AG04449 (cell line): Measurements from ENCODE around the gene PIH1D1.

Source experiments
- CTCF ChIA-PET: fragments of 350-600 bp; formaldehyde crosslinking; extraction: SDS; loops from one replicate; lab custom pipeline; 2021; ENCODE audit warnings: antibody characterized with exemption; lab: Yijun Ruan, JAX
- POLR2A ChIA-PET: fragments of 400-600, 350-600 bp; formaldehyde crosslinking; extraction: SDS; loops from one replicate; lab custom pipeline; 2020; ENCODE audit warnings: antibody characterized with exemption, inconsistent platforms; lab: Yijun Ruan, JAX
- DNase-seq: peaks from one replicate; pipeline ENCODE4 v3.0.0-alpha.2; 2010; ENCODE audit warnings: low read depth, low spot score
- H3K4me3 ChIP-seq: 2 replicates; pipeline ENCODE4 v1.5.1; 2011; ENCODE audit warnings: low read depth, mild to moderate bottlenecking, control low read depth, low read length
- TF ChIP-seq, protein P1 (sequence below): IDR thresholded peaks from one replicate; pipeline ENCODE4 v1.5.1; 2011; ENCODE audit warnings: mild to moderate bottlenecking, moderate library complexity, low read length, control low read depth, inconsistent platforms; ENCODE audit not compliant: insufficient read depth; ENCODE audit errors: missing control alignments

PIH1D1 gene

DNA sequence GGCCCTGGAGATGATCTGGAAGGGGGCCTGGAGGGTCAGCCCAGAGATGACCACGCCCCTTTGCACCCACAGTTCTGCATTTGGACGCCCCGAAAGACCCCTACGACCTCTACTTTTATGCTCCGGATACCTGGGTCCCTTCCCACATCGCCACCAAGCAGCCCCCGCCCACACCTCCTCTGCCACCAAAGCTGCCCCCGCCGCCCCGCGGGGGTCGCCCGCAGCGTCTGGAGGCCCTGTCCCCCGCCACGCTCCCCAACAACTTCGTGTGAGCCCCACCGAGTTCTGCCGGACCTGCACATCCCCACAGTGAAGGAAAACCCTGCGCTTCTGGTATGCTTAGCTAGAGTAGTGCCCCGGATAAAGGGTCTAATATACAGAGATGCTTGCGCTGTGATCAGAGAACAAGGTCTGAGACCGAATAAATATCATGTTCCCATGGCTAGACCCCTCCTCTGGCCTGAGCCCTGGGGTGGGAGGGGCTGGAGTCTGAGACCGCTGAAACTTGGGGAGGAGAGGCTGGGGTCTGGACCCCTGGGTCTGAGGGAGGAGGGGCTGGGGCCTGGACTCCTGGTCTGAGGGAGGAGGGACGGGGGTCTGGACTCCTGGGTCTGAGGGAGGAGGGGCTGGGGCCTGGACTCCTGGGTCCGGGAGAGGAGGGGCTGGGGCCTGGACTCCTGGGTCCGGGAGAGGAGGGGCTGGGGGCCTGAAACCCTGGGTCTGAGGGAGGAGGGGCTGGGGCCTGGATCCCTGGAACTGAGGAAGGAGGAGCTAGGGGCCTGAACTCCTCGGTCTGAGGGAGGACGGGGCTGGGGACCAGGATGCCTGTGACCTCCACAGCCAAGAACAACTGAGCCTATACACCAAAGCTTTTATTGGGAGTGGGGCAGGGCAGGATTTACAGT is 22.8 kb downstream of the PIH1D1 start:
- H3K4me3 ChIP-seq, result no peak overlapping the region
- no peak for DNase-seq
- POLR2A ChIA-PET, result no interaction called here
- TF ChIP-seq, protein P1, sequence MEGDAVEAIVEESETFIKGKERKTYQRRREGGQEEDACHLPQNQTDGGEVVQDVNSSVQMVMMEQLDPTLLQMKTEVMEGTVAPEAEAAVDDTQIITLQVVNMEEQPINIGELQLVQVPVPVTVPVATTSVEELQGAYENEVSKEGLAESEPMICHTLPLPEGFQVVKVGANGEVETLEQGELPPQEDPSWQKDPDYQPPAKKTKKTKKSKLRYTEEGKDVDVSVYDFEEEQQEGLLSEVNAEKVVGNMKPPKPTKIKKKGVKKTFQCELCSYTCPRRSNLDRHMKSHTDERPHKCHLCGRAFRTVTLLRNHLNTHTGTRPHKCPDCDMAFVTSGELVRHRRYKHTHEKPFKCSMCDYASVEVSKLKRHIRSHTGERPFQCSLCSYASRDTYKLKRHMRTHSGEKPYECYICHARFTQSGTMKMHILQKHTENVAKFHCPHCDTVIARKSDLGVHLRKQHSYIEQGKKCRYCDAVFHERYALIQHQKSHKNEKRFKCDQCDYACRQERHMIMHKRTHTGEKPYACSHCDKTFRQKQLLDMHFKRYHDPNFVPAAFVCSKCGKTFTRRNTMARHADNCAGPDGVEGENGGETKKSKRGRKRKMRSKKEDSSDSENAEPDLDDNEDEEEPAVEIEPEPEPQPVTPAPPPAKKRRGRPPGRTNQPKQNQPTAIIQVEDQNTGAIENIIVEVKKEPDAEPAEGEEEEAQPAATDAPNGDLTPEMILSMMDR, result no peak
- CTCF ChIA-PET, result interaction anchor here (0.6 to 1.7 kb wide), 3 partner anchors 13 to 36 kb away, joined by 3 to 7 read pairs (median 5); partner anchors contain the start of gene SLC17A7

DNA sequence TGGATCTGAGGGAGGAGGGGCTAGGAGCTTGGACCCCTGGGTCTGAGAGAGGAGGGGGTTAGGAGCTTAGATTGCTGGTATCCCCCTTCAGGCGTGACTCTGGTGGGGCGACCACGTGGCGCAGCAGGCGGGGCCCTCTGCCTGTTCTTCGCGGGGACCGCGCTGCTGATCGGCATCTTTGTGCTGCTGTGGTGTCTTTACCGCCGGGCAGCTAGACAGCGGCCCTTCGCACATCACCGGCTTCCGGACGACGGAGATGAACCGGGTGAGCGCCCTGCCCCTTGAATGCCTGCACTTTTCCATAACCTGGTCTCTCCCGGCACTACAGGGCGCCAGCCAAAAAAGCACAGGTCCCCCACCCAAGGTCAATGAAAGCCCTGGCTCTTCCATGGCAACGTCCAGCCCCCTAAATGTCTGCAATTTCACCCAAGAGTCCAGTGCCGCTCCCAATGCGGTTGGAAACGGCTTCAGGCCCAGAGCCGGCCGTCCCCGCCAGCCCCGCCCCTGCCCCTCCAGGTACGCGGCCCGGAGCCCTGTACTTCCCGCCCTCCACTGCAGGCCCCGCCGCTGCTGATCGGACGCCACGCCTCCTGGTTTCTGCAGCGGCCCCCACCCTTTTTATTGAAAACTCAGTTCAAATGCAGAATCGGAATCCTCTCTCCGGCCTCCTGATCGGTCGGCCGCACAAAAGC is 23.6 kb downstream of the PIH1D1 start:
- TF ChIP-seq, protein P1, result no peak
- no peak for DNase-seq
- ChIA-PET POLR2A (no interaction called here), CTCF (no interaction called here)
- H3K4me3 ChIP-seq, result no peak overlapping the region

DNA sequence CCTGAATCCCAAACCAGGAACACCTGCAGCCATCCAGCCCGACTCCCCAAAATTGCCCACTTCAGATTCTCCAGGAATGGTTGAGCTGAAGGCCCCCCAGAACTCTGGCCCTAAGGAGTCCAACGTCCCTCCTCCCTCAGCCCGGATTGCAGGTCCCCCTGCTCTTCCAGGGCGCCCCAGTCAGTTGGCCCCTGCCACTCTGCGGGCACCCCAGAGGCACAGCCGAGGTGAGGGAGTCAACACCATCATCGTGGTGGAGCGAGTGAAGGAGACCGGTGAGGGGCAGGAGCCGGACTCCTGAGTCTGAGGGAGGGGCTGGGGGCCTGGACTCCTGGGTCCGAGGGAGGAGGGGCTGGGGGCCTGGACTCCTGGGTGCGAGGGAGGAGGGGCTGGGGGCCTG is 24.3 kb downstream of the PIH1D1 start:
- ChIA-PET POLR2A (no interaction called here), CTCF (no interaction called here)
- TF ChIP-seq, protein P1, result no peak
- DNase-seq, result no peak
- no peak overlapping the region for H3K4me3 ChIP-seq

DNA sequence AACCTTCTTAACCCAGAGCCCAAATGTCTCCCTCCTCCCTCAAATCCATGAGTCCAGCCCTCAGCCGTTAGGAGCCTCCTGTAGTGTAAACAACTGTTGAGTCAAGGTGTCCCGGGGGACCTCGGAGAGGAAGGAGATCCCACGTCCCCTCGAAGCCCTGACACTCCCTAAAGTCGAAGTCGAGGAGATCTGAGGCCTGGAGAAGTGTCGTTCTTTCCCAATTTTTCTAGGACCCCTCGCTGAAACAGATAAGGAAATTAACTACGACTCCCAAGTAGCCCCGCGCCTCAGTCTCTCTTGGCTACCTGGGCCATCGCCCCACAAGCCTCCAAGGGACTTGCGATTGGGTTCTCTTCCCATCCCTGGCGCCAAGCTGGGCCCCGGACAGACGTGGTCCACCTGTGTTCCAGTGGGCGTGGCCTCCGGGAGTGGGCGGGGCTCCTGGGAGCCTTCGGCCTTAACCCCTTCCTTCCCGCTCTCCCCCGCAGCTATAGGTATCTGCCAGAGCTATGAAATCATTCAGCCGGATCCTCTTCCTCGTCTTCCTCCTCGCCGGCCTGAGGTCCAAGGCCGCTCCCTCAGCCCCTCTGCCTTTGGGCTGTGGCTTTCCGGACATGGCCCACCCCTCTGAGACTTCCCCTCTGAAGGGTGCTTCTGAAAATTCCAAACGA is 25.6 kb downstream of the PIH1D1 start:
- no peak for DNase-seq
- CTCF ChIA-PET, result interaction anchor here (0.9 to 2.4 kb wide), 3 partner anchors 10 to 160 kb away, joined by 3 to 10 read pairs (median 4); no protein-coding TSS in a partner anchor
- TF ChIP-seq, protein P1, result no peak
- H3K4me3 ChIP-seq, result no peak overlapping the region
- POLR2A ChIA-PET, result no interaction called here

DNA sequence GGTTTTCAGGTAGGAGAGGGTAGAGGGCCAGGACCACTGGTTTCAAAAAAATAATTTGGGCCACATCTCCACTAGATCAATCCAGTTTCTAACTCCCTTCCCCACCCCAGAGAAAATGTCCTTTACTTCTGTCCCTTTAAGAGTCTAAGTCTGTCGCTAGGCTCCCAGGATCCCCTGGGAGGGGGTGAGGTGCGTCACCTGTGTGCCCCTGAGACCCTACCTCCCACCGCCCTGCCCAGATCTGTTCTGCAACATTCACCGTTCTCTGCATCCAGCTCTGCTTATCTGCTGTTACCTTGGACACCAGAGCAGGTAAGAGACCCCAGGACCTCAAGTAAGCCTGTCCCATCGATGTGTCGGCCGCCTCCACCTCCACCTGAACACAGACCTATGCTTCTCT is 26.4 kb downstream of the PIH1D1 start, which contains the start of gene GFY:
GFY (plus strand) TSS at position 211 of the 400 bp plus-strand sequence. CDS start 1,043 bp downstream, outside the sequence.
- ChIA-PET POLR2A (no interaction called here), CTCF (interaction anchor here (0.9 to 2.4 kb wide), 3 partner anchors 9 to 33 kb away, joined by 3 to 10 read pairs (median 4); no protein-coding TSS in a partner anchor)
- no peak for DNase-seq
- H3K4me3 ChIP-seq, result no peak within 1 kb of the TSS
- TF ChIP-seq, protein P1, result no peak
